Measurements from ENCODE around the gene IGFBP5. TPM values are rescaled to one million over a fixed set of nuclear protein-coding genes. Genes with fewer than 3 reads are reported as not detected.

The IGFBP5 gene
- total and polyA plus RNA-seq, 10 donors = 5.0 to 114 (median 28.9) TPM

GRCh38 chr2:216710551-216711301 lies 15.4 kb upstream of the IGFBP5 start:
- no peaks in the 10 kb centered on the region for H3K27me3 ChIP-seq (replicated peaks in 1 of 7)
- no peak overlapping the region for H3K27ac ChIP-seq

GRCh38 chr2:216702756-216703155 lies 7.4 kb upstream of the IGFBP5 start:
- TF ChIP-seq POLR2A (IDR thresholded peaks at IDR 0.05) (no peak), POLR2AphosphoS5 (IDR thresholded peaks at IDR 0.05) (no peak), CTCF (IDR thresholded peaks at IDR 0.05 in 8 of 11, conservative IDR thresholded peaks at IDR 0.05 in 3 of 11) (no peak)
- Histone ChIP-seq H3K27ac (no peak overlapping the region), H3K9me3 (no peaks in the 10 kb centered on the region), H3K27me3 (replicated peaks in 1 of 7) (peaks cover 0 to 37% (median 0%) of the 10 kb centered on the region in 7 donors), H3K4me3 (no peak overlapping the region), H3K36me3 (no peaks in the 10 kb centered on the region), H3K4me1 (peaks cover 0 to 28% (median 8%) of the 10 kb centered on the region in 6 donors)
- DNase-seq = no peak
- intact Hi-C loops (cut with DNase I; ENCODE audit: low total_unique reads) = no loop called here
- WGBS, 5 donors = 58 to 85% (median 69%) methylated on average over 1 of the region's 1 CpG

More at GRCh38 chr2:216710551-216711301, 15.4 kb upstream of the IGFBP5 start:
- Histone ChIP-seq H3K36me3 (no peaks in the 10 kb centered on the region), H3K9me3 (peaks cover 0 to 13% (median 4%) of the 10 kb centered on the region in 8 donors), H3K4me1 (no peaks in the 10 kb centered on the region), H3K4me3 (no peak overlapping the region)
- WGBS, 5 donors = 66 to 94% (median 89%) methylated on average over 11 of the region's 11 CpGs
- no peak for TF ChIP-seq POLR2AphosphoS5 (IDR thresholded peaks at IDR 0.05)
- TF ChIP-seq CTCF (IDR thresholded peaks at IDR 0.05 in 8 of 11, conservative IDR thresholded peaks at IDR 0.05 in 3 of 11) = no peak
- no peak for TF ChIP-seq POLR2A (IDR thresholded peaks at IDR 0.05)
- DNase-seq = peak; percentile 59
- intact Hi-C loops (cut with DNase I; ENCODE audit: low total_unique reads) = no loop called here

- no peak overlapping the region for H3K27ac ChIP-seq
- H3K27me3 ChIP-seq (replicated peaks in 1 of 7) = peaks cover 0 to 49% (median 0%) of the 10 kb centered on the region in 7 donors
- no peaks in the 10 kb centered on the region for H3K36me3 ChIP-seq
- H3K9me3 ChIP-seq = no peaks in the 10 kb centered on the region
- H3K4me3 ChIP-seq = no peak overlapping the region
- H3K4me1 ChIP-seq = peaks cover 0 to 34% (median 9%) of the 10 kb centered on the region in 6 donors
- intact Hi-C loops (cut with DNase I; ENCODE audit: low total_unique reads) = no loop called here
- 87 to 96% (median 96%) methylated on average over 7 of the region's 7 CpGs for WGBS, 5 donors
- TF ChIP-seq POLR2AphosphoS5 (IDR thresholded peaks at IDR 0.05) (no peak), CTCF (IDR thresholded peaks at IDR 0.05 in 8 of 11, conservative IDR thresholded peaks at IDR 0.05 in 3 of 11) (no peak), POLR2A (IDR thresholded peaks at IDR 0.05) (no peak)
- DNase-seq = no peak
Observed at GRCh38 chr2:216701544-216701943, 6.2 kb upstream of the IGFBP5 start.

- WGBS, 5 donors = 53 to 76% (median 62%) methylated on average over 5 of the region's 5 CpGs
- intact Hi-C loops (cut with DNase I; ENCODE audit: low total_unique reads) = no loop called here
- peaks cover 0 to 39% (median 13%) of the 10 kb centered on the region in 6 donors for H3K4me1 ChIP-seq
- H3K27ac ChIP-seq = no peak overlapping the region
- H3K4me3 ChIP-seq = no peak overlapping the region
- no peak for DNase-seq
- H3K36me3 ChIP-seq = no peaks in the 10 kb centered on the region
- no peaks in the 10 kb centered on the region for H3K9me3 ChIP-seq
- TF ChIP-seq POLR2AphosphoS5 (IDR thresholded peaks at IDR 0.05) (no peak), CTCF (IDR thresholded peaks at IDR 0.05 in 8 of 11, conservative IDR thresholded peaks at IDR 0.05 in 3 of 11) (no peak), POLR2A (IDR thresholded peaks at IDR 0.05) (no peak)
- H3K27me3 ChIP-seq (replicated peaks in 1 of 7) = peaks cover 0 to 57% (median 0%) of the 10 kb centered on the region in 7 donors
Observed at GRCh38 chr2:216700781-216701180, 5.4 kb upstream of the IGFBP5 start.

All from spleen (tissue), 11 donors.